Transverse colon (tissue), 4 donors: ENCODE results near the gene SLC2A11. TPM values are rescaled to one million over a fixed set of nuclear protein-coding genes. Genes with fewer than 3 reads are reported as not detected.
A peak's percentile ranks its signal among the peaks of the same experiment; 100 is the strongest.

Source experiments
- DNase-seq: peaks from one replicate; pipeline ENCODE4 v3.0.0-alpha.2; 2019
- H3K27ac ChIP-seq, 4 donors: fragments of 200-600 bp; sonication (generic); 2 replicates each; pipeline ENCODE4 v1.5.1; 2016 to 2018; ENCODE audit warnings: inconsistent platforms in 4 of 4
- H3K27me3 ChIP-seq: fragments of 200-600 bp; sonication (generic); 2 replicates; pipeline ENCODE4 v1.5.1; 2017; ENCODE audit warnings: inconsistent platforms
- H3K36me3 ChIP-seq, 4 donors: fragments of 200-600 bp; sonication (generic); 2 replicates each; pipeline ENCODE4 v1.5.1; 2017 to 2019; ENCODE audit warnings: inconsistent platforms in 4 of 4
- H3K4me1 ChIP-seq, 4 donors: fragments of 200-600 bp; sonication (generic); 2 replicates each; pipeline ENCODE4 v1.5.1; 2017 to 2020; ENCODE audit warnings: inconsistent platforms in 4 of 4
- H3K4me3 ChIP-seq, 4 donors: fragments of 200-600 bp; sonication (generic); 1 replicate in 1 of 4; 2 replicates in 3 of 4; pipeline versions ENCODE4 v1.5.1 to v1.6.1; 2017 to 2019; ENCODE audit warnings: inconsistent platforms in 4 of 4
- H3K9me3 ChIP-seq, 2 donors: fragments of 200-600 bp; sonication (generic); 2 replicates each; pipeline ENCODE4 v1.5.1; 2017 to 2019; ENCODE audit warnings: inconsistent platforms in 2 of 2
- CTCF ChIP-seq, 5 experiments: fragments of 200-600 bp in 3 of 5; fragments of 450-650 bp in 2 of 5; sonication (generic) in 3 of 5; IDR thresholded peaks; 1 replicate in 2 of 5; 2 replicates in 3 of 5; pipeline ENCODE4 v1.5.1; 2016 to 2017; ENCODE audit warnings: antibody characterized with exemption in 5 of 5, inconsistent platforms in 3 of 5, mild to moderate bottlenecking in 2 of 5, moderate library complexity in 1 of 5
- EP300 ChIP-seq: sonication (generic); formaldehyde crosslinking; IDR thresholded peaks from one replicate; pipeline ENCODE4 v1.6.1; 2017; ENCODE audit warnings: antibody characterized with exemption, low read depth
- POLR2A ChIP-seq: fragments of 450-650 bp; IDR thresholded peaks from one replicate; pipeline ENCODE4 v1.6.1; 2016; ENCODE audit warnings: antibody characterized with exemption, mild to moderate bottlenecking, moderate library complexity
- POLR2AphosphoS5 ChIP-seq, 3 donors: sonication (generic); formaldehyde crosslinking; IDR thresholded peaks; one replicate each; pipeline ENCODE4 v1.6.1; 2016; ENCODE audit warnings: antibody characterized with exemption in 3 of 3
- WGBS, 2 donors: methylation state at CpG; one replicate each; pipeline ENCODE4 v1.1.5; 2018; ENCODE audit warnings: low coverage in 1 of 2; 5-methylcytosine and 5-hydroxymethylcytosine counted together
- in situ Hi-C, 4 donors: fragments of 200-750 bp; cut with MboI; loops; one replicate each; pipeline versions ENCODE4 v1.15.0 to v1.15.1; 2017; ENCODE audit warnings: low sequenced_read_pairs in 3 of 4, low pct_ligation_motif_present in 1 of 4, low pct_unique_long_range_greater_than_20kb in 1 of 4
- intact Hi-C: fragments of 100-400 bp; cut with DNase I; formaldehyde crosslinking; loops from one replicate; pipeline ENCODE4 v1.15.1; 2023; ENCODE audit warnings: low total_unique reads
- total RNA-seq, 4 donors: library from RNA; depleted of rRNA; stranded (reverse); fragments of >200 nt; gene quantifications; one replicate each; pipeline ENCODE4 v1.1.0, GENCODE V29; 2016

The SLC2A11 gene
- total RNA-seq, 4 donors from 2014 or later, result 6.0 to 27.4 (median 13.2) TPM

- Histone ChIP-seq H3K27me3 (no peaks in the 10 kb centered on the region), H3K36me3 (peaks cover 0 to 21% (median 5%) of the 10 kb centered on the region in 4 donors), H3K9me3 (no peaks in the 10 kb centered on the region), H3K27ac (no peak overlapping the region), H3K4me3 (no peak overlapping the region), H3K4me1 (peaks cover 8 to 10% (median 9%) of the 10 kb centered on the region in 4 donors)
- intact Hi-C loops (loop anchor here (2.0 kb wide), 1 partner anchor 33 kb away; no protein-coding TSS in a partner anchor), in situ Hi-C loops (loop anchor here in 1 of 4 donors (25.0 kb wide), 1 partner anchor 297 kb away; no protein-coding TSS in a partner anchor)
- WGBS, 2 donors, result 94% methylated on average over 13 of the region's 13 CpGs; no CpG with 5 or more reads in 1 of the 2 donors
- TF ChIP-seq POLR2A (no peak), EP300 (no peak), CTCF (IDR thresholded peaks at IDR 0.05) (no peak), POLR2AphosphoS5 (IDR thresholded peaks at IDR 0.05) (no peak)
- no peak for DNase-seq
Observed at GRCh38 chr22:23833911-23834317, 23.8 kb upstream of the SLC2A11 start.

- peaks cover 9 to 15% (median 12%) of the 10 kb centered on the region in 4 donors for H3K4me1 ChIP-seq
- no peaks in the 10 kb centered on the region for H3K9me3 ChIP-seq
- WGBS, 2 donors, result 71 to 97% methylated on average over 1 to 3 of the region's 3 CpGs
- TF ChIP-seq POLR2A (no peak), CTCF (IDR thresholded peaks at IDR 0.05) (no peak), EP300 (no peak), POLR2AphosphoS5 (IDR thresholded peaks at IDR 0.05) (no peak)
- in situ Hi-C loops, result loop anchor here in 1 of 4 donors (25.0 kb wide), 1 partner anchor 297 kb away; no protein-coding TSS in a partner anchor
- H3K4me3 ChIP-seq, result no peak overlapping the region
- no peak overlapping the region for H3K27ac ChIP-seq
- intact Hi-C loops, result loop anchor here (2.0 kb wide), 1 partner anchor 32 kb away; no protein-coding TSS in a partner anchor
- H3K36me3 ChIP-seq, result peaks cover 0 to 21% (median 3%) of the 10 kb centered on the region in 4 donors
- DNase-seq, result no peak
- H3K27me3 ChIP-seq, result no peaks in the 10 kb centered on the region
Observed at GRCh38 chr22:23834406-23834792, 23.3 kb upstream of the SLC2A11 start.

- DNase-seq, result peak; percentile 8
- TF ChIP-seq CTCF (IDR thresholded peaks at IDR 0.05) (no peak), POLR2A (no peak)
- intact Hi-C loops, result loop anchor here (2.0 kb wide), 1 partner anchor 32 kb away; no protein-coding TSS in a partner anchor
- peaks cover 0 to 19% (median 3%) of the 10 kb centered on the region in 4 donors for H3K36me3 ChIP-seq
- no peak overlapping the region for H3K4me3 ChIP-seq
- peaks cover 13 to 18% (median 16%) of the 10 kb centered on the region in 4 donors for H3K4me1 ChIP-seq
- 97% methylated on average over 10 of the region's 10 CpGs; no CpG with 5 or more reads in 1 of the 2 donors for WGBS, 2 donors
- H3K27me3 ChIP-seq, result no peaks in the 10 kb centered on the region
- in situ Hi-C loops, result loop anchor here in 1 of 4 donors (25.0 kb wide), 1 partner anchor 298 kb away; no protein-coding TSS in a partner anchor
- H3K9me3 ChIP-seq, result no peaks in the 10 kb centered on the region
- no peak overlapping the region for H3K27ac ChIP-seq
Observed at GRCh38 chr22:23834793-23835483, 22.7 kb upstream of the SLC2A11 start.

GRCh38 chr22:23835484-23836144 is 22.1 kb upstream of the SLC2A11 start:
- Histone ChIP-seq H3K9me3 (no peaks in the 10 kb centered on the region), H3K27ac (no peak overlapping the region), H3K27me3 (no peaks in the 10 kb centered on the region), H3K36me3 (peaks cover 0 to 16% (median 3%) of the 10 kb centered on the region in 4 donors), H3K4me1 (peaks cover 13 to 18% (median 16%) of the 10 kb centered on the region in 4 donors), H3K4me3 (no peak overlapping the region)
- no peak for TF ChIP-seq EP300
- TF ChIP-seq CTCF (IDR thresholded peaks at IDR 0.05), result no peak
- no peak for TF ChIP-seq POLR2AphosphoS5 (IDR thresholded peaks at IDR 0.05)
- no peak for TF ChIP-seq POLR2A
- in situ Hi-C loops, result loop anchor here in 1 of 4 donors (25.0 kb wide), 1 partner anchor 298 kb away; no protein-coding TSS in a partner anchor
- intact Hi-C loops, result loop anchor here (2.0 kb wide), 1 partner anchor 31 kb away; no protein-coding TSS in a partner anchor
- no peak for DNase-seq
- 60 to 72% methylated on average over 1 to 11 of the region's 11 CpGs for WGBS, 2 donors
